ENCODE measurements around the gene PEX5L.
"Not testable (repeated sequence)": the region's sequence is repeated elsewhere in the genome, so short reads cannot be mapped to it uniquely, and the experiment has no call there.

The PEX5L gene

DNA sequence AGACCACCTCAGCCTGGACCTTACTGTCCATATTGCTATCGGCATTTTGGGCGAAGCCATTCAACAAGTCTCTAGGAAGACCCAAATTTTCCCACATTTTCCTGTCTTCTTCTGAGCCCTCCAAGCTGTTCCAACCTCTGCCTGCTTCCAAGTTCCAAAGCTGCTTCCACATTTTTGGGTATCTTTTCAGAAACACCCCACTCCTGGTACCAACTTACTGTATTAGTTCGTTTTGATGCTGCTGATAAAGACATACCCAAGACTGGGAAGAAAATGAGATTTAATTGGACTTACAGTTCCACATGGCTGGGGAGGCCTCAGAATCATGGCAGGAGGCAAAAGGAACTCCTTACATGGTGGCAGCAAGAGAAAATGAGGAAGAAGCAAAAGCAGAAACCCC, 28.4 kb downstream of the PEX5L start:
- not testable (repeated sequence) for DNase-seq (ENCODE audit: low read depth)

DNA sequence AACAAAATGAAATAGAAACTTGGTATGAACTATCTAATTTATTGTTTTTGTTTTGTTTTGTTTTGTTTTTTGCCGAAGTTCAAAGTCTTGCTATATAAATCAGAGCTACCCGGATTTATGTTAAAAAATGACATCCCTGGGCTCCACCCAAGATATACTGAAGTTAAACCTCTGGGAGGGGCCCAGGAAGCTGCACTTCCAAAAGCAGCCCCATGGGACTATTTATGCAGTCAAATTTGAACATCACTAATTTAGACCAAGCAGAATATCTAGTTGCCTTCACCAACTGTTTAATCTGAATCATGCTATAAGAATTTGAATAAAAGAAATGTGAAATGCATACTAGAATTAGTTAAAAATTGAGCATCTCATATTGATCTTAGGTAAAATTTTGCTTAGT, 32.2 kb downstream of the PEX5L start:
- DNase-seq (ENCODE audit: low read depth) = no peak

DNA sequence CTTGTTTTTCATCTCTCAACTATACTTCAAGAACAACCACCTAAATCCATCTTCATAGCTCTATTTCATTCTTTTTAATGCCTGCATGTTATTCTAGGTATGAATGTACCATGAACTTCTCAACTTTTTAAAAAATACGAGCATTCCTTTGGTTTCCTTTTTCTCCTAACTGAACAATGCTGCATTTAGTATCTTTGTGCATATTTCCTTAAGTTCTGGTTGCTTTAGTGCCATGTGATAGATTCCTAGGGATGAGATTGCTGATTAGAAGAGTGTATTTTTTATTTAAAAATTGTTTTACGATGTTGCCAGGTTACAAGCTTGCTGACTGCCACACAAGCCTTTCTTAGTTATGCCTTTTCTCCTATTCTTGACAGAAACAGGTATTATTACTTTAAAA, 34.7 kb downstream of the PEX5L start:
- DNase-seq (ENCODE audit: low read depth) = no peak

DNA sequence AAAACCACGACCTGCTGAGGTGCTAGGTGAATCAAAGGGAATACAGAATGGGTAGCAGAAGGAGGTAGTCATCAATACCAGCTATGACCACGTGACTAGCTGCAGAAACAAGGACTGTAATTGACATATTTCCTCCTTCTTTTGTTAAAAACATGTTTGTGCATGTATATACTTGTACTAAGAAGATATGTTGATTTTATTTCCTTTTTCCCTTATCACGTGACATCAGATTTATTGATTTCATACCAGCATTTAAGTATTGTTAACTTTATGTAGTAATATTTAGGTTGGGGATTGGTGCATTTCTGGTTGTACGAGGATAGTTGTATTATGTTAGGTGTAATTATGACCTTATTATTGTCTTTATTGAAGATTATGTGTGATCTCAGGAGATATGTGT, 36.2 kb downstream of the PEX5L start:
- no peak for DNase-seq (ENCODE audit: low read depth)

DNA sequence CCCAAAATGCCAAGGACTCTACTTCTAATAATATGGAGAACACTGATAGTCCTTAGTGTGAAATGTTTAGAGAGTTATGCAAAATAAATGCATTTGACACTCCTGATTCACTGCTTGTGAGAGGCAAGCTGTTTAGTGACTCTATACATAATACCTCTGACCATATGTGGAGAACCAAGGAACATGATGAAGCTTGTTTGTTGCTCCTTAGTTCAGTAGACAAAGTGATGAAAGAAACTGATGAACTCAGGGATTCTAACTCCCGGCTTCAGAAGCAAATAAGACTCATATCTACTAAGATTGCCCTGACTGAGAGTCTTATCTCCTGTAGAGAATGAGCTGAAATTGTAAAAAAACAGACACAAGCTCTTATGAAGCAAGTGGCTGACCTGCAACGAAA, 41.3 kb downstream of the PEX5L start:
- no peak for DNase-seq (ENCODE audit: low read depth)

DNA sequence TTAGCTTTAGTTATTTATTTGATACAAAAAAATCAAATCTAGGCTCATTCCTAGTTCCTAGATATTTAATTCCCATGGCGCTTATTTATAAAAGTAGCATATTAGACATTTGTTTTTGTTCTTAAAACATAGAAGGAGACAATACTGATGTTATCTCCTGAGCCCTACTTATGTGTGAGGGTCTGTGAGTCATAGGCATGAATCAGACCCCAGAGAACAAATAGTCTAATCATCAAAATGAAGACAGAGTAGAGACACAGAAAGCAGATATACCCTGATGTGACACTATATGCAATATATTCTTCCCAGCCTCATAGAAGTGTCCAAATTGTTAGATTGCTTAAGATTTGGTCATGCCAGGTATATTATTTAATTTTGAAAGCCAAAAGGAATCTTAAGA, 44.9 kb downstream of the PEX5L start:
- no peak for DNase-seq (ENCODE audit: low read depth)

DNA sequence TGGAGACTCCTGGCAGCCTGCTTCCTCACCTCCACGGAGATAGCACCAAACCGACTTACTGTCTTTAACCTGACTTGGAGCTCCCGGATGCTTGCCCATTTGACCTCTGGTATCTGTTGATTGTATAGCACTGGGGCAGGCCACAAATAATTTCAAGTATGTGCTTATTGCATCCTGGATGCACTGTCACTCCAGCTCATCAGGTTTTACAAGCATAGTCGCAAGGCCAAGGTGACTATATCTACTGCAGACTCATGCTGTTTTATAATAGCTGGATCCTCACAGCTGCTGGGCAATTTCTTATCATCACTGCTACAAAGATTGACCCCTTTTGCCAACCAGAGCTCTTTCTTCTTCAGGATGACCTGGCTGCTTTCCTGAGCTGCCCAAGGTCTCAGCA, 45.6 kb downstream of the PEX5L start:
- no peak for DNase-seq (ENCODE audit: low read depth)

DNA sequence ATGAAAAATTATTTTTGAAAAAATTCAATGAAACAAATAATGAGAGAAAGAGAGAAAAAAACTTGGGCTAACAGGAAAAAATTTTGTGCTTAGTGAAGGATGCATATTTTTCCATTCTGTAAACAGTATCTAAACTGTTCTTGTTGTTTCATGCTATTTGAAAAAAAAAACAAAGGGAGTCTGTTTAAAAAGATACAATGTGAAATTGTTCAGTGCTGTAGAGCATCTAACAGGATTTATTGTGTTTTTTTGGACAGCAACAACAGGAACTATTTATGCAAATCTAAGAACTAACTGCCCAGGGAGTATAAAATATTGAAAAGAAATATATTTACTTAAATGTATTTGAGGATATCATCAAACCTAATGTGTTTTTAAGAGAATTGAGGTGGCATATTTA, 55.1 kb downstream of the PEX5L start:
- no peak for DNase-seq (ENCODE audit: low read depth)

DNA sequence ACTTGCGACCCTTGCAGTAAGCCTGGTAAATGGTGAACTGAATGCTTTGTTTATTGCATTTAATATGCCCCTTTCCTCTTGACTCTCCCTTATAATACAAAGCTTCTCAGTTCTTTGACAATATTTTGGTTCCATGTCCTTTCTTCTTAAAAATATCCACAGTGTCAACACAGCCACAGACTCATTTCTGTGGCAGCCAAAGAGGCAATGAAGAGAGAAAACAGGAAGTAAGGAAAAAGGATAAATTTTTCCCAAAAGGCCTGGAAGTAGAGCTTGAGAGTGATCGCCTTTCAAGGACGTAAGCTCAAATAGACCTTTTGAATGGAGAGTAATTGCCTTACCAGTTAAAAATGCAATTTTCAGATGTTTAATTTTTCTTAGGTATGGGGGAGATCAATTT, 59.4 kb downstream of the PEX5L start:
- no peak for DNase-seq (ENCODE audit: low read depth)

DNA sequence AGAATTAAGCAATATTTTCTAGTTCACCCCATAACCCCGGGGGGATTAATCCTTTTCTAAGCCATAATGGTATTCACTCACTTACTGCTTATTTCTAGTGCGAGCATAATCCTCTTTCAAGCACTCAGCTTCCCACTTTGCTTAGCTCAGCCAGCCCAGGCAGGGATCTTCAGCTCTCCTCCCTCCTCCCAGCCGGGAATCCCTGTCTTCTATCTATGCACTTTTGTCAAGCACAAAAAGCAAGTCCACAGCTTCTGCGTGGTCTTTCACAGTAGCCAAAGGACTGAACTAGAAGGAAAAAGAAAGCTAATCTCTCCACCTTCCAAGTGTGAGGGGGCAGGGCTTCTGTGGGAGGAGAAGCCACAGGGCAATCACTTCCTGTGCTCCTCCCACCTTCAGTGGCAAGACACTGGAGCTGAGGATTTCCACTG, 62.8 kb downstream of the PEX5L start:
- DNase-seq (ENCODE audit: low read depth) = no peak

DNA sequence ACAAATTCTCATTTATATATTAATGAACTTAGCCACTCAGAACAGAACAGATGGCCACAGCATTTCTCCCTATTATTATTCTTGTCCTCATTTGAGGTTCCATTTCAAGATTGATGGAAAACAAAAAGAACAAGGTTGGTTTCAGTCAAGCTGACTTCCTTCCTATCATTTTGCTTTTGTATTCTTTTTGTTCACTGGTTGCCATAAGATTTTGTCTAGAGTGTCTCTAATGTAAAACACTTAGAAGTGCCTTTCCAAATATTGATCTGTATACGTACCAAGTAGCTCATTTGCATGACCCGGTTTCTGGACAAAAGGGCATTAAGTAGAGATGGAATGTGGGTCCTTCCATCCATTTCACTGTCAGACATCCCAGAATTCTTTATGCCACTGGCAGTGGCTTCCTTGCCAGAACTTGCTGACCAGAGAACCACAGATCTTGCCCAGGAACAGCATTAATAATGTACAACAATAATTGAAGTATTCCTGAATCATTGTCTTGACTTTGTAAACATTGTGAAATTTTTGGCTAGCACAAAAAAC, 63.8 kb downstream of the PEX5L start:
- no peak for DNase-seq (ENCODE audit: low read depth)

DNA sequence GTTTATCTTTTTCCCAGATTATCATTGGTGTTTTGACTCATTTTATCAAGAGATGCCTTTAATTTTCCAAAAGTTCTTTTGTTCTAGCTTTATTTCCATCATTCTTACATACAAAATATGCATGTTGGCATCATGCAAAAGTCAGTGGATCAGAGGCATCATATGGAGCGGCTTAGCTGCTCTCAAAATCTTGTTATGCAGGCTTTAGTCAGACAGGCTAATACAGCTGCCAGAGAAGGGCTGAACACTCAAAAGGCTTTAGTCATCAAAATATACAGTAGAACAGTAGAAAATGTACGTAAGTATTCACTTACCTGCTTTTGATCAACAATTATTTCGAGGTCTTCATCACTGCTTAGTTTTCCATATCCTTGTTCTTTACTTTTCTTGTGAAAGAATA, 65.5 kb downstream of the PEX5L start:
- DNase-seq (ENCODE audit: low read depth) = no peak

DNA sequence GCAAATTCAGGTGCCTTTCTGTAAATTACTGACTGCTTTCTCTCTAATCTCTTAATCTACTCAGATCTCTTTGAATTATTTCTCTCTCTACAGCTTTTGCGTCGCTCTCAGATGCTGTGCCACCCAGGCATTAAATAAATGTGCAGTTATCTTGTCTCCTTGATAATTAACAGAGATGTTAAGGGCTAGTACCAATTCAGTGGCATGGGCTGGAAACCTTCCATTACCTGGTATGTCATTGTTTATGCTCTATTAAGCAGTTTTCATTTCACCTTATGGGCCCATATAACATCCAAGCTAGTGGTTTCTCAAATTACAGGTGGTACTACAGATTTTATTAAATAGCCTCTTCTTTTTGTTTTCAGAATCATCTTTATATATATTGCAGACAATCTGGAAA, 66.0 kb downstream of the PEX5L start:
- DNase-seq (ENCODE audit: low read depth) = no peak

DNA sequence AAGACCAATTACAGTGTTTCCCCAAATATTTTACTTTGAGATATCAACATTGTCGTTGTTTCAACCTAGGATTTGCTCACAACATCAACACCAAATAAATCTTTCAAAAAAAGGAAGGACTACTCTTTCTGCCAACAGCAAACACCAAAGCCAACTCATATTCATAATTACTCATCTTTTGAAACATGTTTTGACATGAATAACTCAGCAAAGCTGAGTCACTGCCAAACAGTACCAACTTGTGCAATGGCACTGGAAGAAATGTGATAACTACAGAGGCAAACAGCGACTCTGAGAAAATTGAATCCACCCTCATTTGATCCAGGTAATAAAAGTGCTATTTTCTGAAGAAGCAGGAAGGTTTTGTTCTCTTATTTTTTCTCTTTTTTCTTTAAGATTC, 67.2 kb downstream of the PEX5L start:
- no peak for DNase-seq (ENCODE audit: low read depth)

DNA sequence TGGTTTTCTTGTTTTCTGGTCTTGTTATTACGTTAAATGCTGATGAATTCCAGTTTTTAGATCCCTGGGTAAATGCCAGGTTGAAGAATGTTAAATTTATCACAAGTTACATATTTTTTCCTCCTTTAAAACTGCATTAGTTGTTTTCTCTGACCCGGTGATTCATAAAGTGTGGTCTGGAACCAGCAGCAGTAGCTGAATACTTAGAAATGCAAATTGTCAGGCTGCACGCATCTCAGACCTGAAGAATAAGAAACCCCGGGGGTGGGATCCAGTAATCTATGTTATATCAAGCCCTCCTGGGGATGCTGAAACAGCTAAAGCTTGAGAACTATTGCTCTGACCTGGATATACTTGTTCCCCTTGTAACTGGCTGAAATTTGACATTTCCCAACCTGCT, 69.1 kb downstream of the PEX5L start:
- no peak for DNase-seq (ENCODE audit: low read depth)

DNA sequence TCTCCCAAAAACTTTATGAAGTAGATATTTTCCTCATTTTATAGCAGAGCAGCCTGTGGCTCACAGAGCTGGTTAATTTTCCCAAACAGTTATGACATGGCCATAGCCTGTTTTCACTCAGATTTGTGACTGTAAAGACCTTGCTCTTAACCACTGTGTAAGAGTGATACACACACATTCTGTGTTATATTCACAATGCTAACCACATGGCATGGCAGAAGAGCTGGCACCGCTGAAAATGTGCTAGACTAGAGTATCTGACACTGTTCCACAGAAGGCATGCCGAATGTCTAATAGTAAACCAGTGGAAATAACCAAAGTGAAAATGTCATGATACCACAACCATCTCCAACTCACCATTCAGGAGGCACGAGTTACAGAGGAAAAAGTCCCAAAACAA, 71.8 kb downstream of the PEX5L start:
- DNase-seq (ENCODE audit: low read depth) = no peak

DNA sequence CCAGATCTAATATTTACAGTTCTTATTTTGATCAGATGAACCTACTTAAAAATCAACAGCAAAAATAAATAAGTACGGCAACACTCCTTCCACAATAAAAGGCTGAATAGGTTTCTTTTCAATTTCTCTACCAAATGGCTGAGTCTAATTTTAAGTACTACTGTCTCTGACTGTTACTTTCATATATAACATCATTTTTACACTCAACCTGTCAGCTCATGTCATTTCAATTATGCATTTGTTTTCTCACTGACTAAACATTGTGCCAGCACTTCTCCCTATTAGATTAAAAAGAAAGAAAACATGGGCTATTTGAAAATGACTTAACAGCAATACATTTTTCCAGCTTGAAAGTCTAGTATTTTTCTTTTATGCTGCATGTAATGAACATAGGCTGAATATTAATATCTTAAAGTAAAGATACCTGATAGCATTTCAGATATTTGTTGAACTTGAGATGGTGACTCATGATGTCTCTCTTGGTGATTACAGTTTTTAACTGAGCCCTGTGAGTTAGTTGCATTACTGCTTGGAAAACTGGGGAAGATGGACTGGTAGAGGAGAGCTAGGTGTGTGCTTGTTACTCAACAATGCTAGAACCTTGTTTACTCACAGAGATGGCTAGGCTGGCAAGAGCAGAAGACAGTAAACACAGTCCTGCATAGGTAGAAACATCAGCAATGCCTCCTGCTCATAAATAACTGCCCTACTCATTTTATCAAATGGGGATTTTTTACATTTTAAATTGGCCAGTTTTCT, 73.9 kb downstream of the PEX5L start:
- no peak for DNase-seq (ENCODE audit: low read depth)

DNA sequence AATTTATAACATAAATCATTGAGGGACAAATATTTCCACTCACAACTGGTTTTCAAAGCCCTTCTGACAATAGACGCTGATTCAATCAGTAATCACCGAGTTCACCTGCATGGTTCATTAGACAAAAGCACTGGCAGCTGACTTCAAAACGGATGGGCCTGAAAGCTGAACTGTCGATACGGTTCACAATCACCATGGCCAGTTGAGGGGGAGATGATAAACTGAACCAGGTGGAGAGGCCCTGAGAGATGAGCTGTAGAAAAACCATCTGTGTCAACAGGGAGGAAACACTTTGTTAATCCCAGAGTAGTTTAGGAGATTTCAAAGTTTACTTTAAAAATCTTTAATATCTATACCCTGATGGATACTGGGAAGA, 75.0 kb downstream of the PEX5L start:
- no peak for DNase-seq (ENCODE audit: low read depth)

DNA sequence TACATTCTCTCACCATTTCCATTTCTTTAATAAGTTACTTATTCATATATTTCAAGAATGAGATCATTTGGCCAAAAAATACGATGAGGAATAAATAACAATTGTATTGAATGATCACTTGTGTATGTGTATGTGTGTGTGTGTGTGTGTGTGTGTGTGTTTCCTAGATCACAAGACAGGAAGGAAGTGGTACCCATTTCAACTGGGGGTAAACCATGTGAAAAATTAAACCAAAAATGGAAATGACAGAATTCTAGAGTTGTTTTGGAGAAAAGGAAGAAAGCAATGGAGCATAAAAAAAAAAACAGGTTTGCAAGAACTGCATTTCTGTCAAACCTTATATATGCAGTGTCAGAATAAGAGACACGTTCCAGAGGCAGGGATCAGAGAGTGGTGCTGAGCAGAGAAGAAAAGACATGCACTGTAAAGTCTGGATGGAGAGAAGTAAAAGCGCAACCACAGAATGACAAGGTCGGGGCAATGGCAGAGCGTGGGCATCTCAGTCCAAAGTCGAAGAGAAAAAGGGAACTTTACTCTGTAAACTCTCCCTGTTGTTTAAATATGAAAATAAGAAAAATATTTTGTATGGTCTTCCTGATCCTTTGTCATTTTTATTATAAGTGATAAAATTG, 75.5 kb downstream of the PEX5L start:
- DNase-seq (ENCODE audit: low read depth) = no peak

DNA sequence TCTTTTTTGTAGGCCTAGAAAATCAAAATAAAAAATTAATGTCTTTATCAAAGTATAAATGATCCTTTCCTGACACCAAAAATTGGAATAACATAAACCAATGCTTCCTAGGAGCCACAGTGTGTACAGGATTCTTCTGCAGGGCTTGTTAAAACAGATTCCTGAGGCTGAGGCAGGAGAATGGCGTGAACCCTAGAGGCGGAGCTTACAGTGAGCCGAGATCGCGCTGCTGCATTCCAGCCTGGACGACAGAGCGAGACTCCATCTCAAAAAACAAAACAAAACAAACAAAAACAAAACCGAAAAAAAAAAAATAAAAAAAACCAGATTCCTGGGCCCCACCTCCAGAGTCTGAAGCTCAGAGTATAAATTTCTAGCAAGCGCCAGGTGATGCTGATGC, 78.0 kb downstream of the PEX5L start:
- DNase-seq (ENCODE audit: low read depth) = no peak

DNA sequence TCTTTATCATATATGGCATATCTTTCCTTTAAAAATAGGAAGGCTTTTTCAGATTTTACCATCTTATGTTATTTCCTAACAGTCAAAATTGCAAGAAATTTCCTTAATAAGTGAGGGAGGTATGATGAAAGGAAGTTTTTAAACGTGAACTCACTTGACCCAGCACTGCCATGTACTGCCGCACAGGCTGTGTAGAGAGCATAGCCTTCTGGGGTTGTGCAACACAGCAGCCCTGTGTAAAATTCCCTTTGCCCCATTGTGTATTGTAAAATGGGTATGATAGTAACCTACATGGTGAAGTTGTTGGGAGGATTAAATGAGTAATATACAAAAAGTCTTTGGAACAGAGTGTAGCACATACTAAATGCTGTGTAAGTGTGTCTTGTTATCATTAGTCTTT, 78.6 kb downstream of the PEX5L start:
- no peak for DNase-seq (ENCODE audit: low read depth)

DNA sequence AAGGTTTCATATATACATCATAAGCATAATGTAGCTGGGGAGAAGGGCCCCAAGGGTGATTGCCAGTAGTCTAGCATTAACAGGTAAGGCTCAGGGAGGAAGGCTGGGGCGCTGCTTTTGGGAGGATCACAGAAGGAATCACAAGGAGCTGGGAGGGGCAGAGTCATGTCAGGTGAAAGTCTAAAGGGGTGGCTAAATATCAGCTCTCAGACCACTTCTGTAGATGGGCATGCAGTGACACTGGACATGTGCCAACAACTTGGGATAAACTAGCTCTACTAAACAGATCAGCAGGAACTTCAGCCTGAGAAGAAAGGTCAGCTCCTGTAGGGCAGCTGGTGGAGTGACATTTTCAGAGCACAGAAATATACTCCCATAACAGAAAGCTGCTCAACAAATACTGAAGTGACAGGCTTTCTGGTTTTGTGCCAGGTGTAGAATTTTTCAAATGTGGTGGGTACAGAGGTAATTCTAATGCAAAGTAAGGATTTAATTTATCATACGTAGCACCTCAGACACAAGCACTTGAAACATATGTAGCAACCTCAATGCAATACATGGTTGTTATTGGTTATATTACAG, 79.4 kb downstream of the PEX5L start:
- no peak for DNase-seq (ENCODE audit: low read depth)

DNA sequence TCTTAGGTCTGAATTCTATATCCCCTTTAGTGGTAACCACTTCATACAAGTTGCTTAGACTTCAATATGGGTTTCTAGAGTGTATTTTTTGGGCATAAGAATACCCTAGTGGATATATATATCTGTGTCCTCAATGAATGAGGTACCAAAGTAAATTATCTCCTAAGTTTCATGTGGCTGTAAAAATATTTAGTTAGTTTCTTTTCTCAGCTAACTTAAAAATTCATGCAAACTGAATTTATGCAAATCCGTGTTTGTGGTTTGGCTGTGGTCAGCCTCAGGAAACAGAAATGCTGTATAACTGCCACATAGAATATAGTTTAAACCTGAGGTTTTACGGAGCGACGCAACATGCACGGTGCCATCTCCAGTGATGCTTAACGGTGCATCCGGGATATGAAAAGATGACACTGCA, 80.3 kb downstream of the PEX5L start:
- no peak for DNase-seq (ENCODE audit: low read depth)

DNA sequence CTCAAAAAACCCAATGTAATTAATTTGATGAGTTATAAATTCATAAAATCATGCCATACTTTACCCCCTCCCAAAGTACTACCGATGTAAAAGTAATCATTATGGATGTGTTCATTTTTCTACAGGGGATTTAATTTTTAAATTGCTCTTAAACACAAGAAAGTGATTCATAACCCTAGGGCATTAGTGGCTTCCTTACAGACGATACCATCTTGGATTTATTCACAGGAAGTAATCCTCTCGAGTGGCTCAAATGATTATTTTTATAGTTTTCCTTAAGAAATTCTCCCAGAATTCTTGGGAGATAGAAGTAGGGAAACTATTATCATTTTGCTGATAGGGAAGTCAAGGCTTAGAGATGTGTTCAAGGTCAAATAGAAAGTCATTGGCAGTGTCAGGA, 80.9 kb downstream of the PEX5L start:
- DNase-seq (ENCODE audit: low read depth) = no peak

All from stimulated activated CD8-positive, alpha-beta memory T cell treated with anti-CD3 and anti-CD28 coated beads, Interleukin-4, amount 100 ng/mL, for 24 hours (primary cell).